HuH-7.5 (cell line): ENCODE results near the gene ASXL3.

Source experiments
- DNase-seq: peaks from one replicate; pipeline ENCODE4 v3.0.0; 2011; ENCODE audit warnings: low spot score

ASXL3 gene

GRCh38 chr18:33720133-33720532 lies 142.1 kb downstream of the ASXL3 start:
- no peak for DNase-seq

GRCh38 chr18:33729556-33729955 lies 151.5 kb downstream of the ASXL3 start:
- DNase-seq = no peak

- DNase-seq = no peak
Measured at GRCh38 chr18:33733376-33733775, 155.4 kb downstream of the ASXL3 start.

GRCh38 chr18:33735428-33735827 lies 157.4 kb downstream of the ASXL3 start:
- no peak for DNase-seq

- DNase-seq = no peak
Measured at GRCh38 chr18:33741760-33742159, 163.7 kb downstream of the ASXL3 start.

- DNase-seq = no peak
Measured at GRCh38 chr18:33744032-33744697, 166.1 kb downstream of the ASXL3 start.

- DNase-seq = no peak
Measured at GRCh38 chr18:33745151-33745795, 167.3 kb downstream of the ASXL3 start.

- DNase-seq = no peak
Measured at GRCh38 chr18:33745871-33746545, 168.0 kb downstream of the ASXL3 start.

GRCh38 chr18:33749834-33750233 lies 171.8 kb downstream of the ASXL3 start:
- DNase-seq = no peak

GRCh38 chr18:33750366-33750765 lies 172.3 kb downstream of the ASXL3 start:
- DNase-seq = no peak

- DNase-seq = no peak
Measured at GRCh38 chr18:33751613-33752221, 173.7 kb downstream of the ASXL3 start.

GRCh38 chr18:33755391-33755790 lies 177.4 kb downstream of the ASXL3 start:
- DNase-seq = no peak

- no peak for DNase-seq
Measured at GRCh38 chr18:33755931-33756560, 178.0 kb downstream of the ASXL3 start.

GRCh38 chr18:33757037-33757436 lies 179.0 kb downstream of the ASXL3 start:
- no peak for DNase-seq

GRCh38 chr18:33761363-33761762 lies 183.3 kb downstream of the ASXL3 start:
- DNase-seq = no peak

- DNase-seq = no peak
Measured at GRCh38 chr18:33781429-33781828, 203.4 kb downstream of the ASXL3 start.
